Activated CD4-positive, CD25-positive, alpha-beta regulatory T cell treated with anti-CD3 and anti-CD28 coated beads, Interleukin-2, amount 50 U/mL, for 72 hours (primary cell): Measurements from ENCODE around the gene HNRNPUL1.

Experiments used
- DNase-seq: peaks from one replicate; pipeline ENCODE4 v3.0.0; 2021

The HNRNPUL1 gene

GRCh38 chr19:41355035-41355434 is 90.9 kb downstream of the HNRNPUL1 start:
- DNase-seq, result no peak

- no peak for DNase-seq
Measured at GRCh38 chr19:41355802-41356201, 91.6 kb downstream of the HNRNPUL1 start.

GRCh38 chr19:41356984-41357739 is 93.0 kb downstream of the HNRNPUL1 start:
- DNase-seq, result no peak
